HG02759 (cell line): ENCODE results near the gene COL10A1.
"Not testable (repeated sequence)": the region's sequence is repeated elsewhere in the genome, so short reads cannot be mapped to it uniquely, and the experiment has no call there.

ENCODE experiments used
- ATAC-seq: cut with Tn5 transposase; IDR thresholded peaks from one replicate; pipeline ENCODE4 v1.9.1; 2021; ENCODE audit warnings: mild to moderate bottlenecking, moderate library complexity; ENCODE audit not compliant: unreplicated experiment

The COL10A1 gene

DNA sequence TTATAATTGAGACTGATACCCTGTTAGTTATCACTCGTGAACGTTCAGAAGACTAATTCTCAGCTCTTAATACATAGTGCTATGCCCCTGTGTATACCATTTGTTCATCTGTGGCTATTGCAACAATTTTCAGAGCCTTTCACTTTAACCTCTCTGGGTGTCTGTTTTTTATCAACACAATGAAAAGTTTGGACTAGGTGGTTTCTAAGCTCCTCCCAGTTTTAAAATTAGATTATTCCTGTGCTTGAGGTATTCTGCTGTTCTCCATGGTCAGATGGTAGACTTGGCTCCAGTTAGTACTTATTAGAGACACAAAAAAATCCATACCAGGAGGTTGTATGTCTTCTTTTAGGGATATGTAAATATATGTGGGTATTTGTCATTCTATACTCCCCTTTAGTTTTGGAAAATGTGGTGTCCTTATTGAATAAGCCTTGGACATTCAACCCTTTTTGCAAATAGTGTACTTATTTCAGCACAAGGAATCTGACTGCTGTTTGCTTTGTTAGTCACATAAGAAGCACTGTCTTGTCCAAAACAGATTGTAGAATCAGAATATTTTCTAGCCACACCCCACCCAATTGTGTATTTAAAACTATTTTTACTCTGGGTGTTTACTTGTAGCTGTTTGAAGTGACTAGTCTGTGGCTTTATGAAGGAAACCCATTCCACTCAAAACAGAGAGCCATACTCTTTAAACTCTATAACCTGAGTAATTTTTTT lies 2.0 kb upstream of the COL10A1 start:
- ATAC-seq: no peak

DNA sequence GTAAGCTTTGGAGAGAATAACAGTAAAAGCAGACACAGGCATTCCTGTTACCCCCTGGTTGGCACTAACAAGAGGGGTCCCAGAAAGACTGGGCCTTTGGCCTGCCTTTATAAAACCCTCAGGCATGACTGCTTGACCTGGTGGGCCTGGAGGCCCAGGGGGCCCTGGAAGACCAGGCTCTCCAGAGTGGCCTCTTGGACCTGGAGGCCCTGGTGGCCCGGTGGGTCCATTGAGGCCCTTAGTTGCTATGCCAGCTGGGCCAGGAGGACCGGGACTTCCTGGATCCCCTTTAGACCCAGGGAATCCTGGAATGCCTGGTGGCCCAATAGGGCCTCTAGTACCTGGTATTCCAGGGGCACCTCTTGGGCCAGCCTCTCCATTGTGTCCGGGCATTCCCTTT lies 5.5 kb downstream of the COL10A1 start:
- no peak for ATAC-seq

DNA sequence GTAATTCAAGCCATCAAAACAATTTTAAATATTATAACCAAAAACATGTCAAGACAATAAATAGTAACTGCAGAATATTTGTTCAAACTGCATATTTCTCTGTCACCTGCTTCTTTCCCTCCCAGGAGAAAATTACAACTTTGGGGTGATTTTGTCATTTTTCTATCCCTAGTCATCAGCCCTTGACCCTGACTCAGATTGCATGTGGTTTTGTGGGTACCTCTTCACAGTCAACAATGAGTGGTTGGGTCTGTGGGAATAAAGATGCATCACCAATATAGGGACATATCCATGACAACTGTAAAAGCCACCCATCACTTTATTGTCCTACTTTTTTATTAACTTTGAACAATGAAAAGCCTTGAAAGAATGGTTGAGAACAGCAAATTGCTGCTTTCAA lies 7.3 kb downstream of the COL10A1 start:
- ATAC-seq: no peak

DNA sequence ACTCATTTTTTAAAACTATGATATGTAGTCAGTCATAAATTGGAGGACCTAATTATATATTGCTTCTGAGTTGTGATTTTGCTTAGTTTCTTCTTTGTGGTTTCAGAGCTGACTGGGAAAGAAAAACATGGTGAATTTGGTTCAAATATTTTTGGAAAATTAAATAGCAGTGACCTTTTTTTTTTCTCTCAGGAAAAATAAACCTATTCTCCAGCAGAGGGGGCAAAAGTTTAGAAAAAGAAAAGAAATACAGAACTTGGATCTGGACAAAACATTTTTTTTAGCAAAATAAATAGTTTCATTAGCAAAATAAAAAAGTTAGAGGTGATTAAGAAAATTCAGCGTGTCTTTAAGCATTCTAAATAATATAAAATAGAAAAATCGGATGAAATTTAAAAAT lies 10.2 kb downstream of the COL10A1 start:
- no peak for ATAC-seq

DNA sequence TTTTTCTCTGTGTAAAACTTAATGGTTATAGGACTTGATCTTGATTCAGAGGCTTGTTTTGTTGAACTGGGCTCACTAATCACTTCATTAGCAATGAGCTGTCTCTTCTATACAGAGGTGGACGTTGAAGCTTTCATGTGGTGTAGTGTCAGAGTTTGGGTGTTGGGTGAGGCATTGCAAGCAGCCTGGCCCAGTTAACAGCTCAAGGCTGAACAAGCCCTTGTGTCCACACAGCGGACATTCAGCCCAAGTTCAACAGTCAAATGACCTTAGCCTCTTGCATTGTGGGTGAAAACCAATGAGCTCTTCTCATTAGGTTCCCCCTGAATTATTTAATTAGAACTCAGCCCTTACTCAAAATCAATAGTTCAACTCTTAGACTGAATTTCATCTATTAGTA lies 12.5 kb downstream of the COL10A1 start:
- ATAC-seq: no peak

DNA sequence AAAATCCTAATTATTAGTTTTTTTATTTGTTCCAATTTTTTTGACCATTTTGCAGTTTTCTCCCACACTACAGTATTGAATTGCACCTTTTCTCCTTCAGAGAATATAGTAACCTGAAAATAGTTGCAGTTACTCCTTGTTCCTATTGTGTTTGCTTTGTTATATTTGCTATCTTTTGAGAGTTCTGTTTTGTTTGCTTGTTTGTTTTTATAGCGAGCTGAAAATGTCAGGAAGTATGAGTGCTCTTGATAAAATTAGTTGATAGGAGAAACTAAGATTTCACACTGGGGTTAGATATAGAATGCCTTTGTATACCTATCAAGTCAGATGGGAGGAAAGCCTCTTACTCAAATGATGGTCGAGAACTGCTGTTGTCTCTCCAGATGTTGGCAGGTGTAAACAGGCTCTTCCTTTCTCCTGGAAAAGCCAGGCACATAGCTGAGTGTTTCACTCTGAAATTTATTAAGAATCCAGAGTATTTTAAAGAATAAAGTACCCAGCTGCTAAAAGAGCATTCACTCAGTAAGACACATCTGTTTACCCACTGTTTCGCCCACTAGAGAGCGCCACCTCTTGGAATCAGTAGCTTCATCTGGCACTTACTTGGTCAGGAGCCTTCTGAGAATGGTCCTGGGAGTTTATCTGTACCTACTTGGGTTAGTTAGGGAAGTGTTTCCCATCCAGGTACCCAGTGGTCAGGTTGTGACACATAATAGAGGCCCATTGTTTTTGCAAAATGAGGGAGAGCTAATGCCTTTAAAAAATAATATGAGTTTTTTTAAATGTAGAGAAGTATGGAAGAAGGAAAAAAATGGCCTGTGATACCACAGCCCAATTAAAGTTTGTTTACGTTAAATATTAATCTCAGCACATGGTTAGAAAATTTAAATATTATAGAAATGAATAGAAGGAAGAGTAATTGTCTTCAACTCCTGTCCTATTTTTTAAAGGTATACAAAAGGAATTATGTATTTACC lies 14.1 kb downstream of the COL10A1 start:
- ATAC-seq: peak; percentile 84

DNA sequence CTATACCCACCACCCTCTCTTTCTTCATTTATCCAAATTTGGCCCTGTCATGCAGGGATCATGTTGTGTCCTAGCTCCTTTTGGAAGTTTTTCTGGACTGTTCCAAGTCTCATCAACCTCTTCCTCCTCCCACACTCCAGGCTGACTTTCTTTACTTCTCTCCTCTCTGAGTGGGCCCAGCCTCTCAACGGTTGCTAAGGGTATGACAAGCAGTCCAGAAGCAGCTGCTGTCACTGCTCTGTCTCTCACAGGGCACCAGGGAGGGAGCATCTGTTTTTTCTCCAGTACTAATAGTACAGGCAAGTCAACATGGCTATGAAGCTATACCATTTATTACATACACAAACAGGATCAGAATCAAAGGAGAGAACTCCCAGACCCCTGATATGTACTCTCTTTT lies 17.1 kb downstream of the COL10A1 start:
- ATAC-seq: no peak

DNA sequence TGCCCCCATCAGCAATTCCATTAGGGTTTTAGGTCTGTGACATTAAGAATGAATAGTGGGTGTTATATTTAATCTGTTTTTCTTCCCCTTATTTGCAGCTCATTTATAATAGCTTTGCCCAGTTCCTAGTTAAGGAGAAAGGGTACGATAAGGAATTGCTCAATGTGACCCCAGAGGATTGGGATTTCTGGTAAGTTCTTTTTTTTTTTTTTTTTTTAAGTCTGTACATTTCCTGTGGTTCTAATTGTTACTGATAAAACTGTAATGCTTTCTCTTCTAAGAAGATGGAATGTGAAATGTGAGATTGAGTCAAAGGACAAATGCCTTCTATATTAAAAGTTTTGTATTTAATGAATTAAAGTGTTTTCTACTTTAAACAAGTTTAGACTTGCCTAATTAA lies 19.8 kb downstream of the COL10A1 start:
- ATAC-seq: no peak

DNA sequence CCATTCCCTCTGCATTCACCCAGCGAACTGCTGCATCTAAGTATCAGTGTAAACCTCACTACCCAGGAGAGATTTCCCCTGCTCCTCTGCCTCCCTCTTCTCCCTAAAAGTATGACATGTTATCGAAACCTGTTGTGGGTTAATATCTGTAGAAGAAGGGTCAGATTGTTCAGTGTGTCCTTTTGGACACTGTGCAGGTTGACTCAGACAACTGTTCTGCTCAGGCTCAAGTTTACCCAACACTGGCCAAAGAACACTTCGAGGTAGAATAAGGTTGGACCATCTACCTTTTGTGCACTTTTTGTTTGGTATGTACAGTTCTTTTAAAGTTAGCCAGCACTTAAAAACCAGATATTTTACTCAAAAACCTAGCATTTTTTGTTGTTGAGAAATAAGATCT lies 20.7 kb downstream of the COL10A1 start:
- no peak for ATAC-seq

DNA sequence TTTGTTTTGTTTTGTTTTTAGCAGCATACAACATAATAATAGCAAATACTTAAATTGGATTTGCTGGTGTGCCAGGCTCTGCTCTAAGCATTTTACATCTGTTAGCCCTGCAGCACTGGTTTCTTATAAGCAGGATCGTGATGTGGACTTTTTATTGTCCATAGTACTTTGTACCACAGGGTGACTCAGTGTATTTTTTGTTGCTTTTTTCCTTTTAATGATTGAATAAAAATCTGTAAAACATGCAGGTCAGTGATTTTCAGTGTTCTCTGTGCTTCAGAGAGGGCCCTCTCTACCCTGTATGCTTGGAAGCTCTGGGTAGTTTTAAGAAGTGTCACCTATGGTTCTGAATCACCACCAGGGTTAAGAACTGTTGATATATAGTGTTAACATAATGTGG lies 21.3 kb downstream of the COL10A1 start:
- ATAC-seq: no peak

DNA sequence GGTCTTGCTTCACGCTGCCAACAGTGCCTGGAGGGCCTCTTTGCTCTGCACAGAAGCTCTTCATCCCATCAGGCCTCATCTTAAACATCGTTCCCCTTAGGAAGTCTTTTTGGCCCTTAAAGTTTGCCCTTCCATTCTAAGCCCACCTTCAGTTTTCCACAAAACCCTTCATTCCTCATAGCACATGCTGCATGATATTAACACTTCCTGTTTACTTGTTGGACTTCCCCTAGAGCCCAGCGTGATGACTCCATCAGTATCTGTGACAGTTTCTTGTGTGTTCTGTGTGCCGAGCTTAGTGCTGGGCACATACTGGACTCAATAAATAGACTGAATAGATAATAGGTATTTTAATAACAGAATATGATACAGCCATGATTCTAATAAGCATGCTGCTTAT lies 23.1 kb downstream of the COL10A1 start:
- ATAC-seq: no peak

DNA sequence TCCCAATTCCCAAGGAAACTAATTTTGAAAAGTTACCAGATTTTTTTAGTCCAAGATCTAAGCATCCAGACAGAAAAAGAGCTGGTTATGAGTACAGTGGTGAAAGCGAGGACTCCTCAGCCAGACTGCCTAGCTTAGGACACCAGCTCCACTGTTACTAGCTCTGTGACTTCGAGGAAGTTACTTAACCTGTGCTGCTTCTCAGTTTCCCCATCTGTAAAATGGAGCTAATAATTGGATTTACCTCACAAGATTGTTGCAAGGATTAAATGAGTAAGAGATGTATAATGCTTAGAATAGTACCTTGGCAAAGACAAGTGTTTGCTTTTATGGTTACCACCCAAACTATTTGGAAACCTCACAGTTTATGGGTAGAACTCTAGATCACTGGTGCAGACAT lies 24.1 kb downstream of the COL10A1 start:
- ATAC-seq: no peak

DNA sequence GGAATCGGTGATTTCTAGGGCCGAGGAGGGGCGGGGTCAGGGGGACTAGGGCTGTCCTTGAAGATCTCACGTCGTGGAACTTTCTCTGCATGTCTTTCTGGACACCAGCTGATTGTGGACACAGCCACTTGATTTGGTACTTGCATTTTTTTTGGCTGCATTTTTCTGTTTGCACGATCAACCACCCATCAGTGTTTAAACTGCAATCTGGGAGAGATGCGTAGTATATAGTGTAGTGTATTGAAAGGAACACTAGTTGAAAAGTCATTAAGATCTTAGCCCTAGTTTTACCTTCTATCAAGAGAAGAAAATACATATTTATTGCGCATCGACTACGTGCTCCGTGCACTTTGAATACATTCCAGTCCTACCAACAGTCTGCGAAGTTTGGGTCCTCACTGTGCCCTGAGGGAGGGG lies 24.6 kb downstream of the COL10A1 start:
- no peak for ATAC-seq

DNA sequence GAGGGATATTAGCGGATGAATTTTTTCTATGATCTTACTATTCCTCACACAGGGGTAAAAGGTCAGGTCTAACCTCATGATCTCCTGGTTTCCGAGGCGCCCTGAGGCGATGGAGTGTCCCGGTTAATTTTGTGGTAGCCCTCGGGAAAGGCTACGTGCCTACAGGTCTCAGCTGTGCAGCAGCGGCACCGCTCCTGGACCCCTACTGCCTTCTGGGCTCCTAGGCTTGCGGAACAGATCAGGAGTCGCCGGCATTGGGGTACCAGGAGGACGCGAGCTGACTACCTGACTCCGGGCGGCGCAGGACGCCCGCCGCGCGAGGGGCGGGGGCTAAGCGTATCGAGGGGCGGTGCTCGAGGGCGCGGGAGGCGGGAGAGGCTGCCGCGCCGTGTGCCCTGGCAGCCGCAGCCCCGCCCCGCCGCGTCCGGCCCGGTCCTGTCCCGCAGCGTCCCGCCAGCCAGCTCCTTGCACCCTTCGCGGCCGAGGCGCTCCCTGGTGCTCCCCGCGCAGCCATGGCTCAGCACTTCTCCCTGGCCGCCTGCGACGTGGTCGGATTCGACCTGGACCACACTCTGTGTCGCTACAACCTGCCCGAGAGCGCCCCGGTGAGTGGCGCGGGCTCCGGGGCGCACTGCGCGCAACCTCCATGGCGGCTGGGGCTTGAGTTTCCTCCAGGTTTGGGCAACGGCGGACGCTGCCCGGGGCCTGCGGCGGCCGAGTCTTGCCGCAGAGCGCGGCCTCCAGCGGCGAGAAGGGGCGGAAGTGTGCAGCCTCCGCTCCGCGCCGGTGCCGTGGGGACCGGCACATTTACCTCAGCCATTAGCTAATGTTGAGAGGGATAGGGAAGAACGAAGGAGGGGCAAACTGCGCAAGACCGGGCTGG lies 25.3 kb downstream of the COL10A1 start, which contains the start of gene NT5DC1:
TSS of gene NT5DC1 (plus strand) at position 435 of the 883 bp plus-strand sequence. CDS start at position 513, 78 bp downstream.
- ATAC-seq: peak; percentile 89

DNA sequence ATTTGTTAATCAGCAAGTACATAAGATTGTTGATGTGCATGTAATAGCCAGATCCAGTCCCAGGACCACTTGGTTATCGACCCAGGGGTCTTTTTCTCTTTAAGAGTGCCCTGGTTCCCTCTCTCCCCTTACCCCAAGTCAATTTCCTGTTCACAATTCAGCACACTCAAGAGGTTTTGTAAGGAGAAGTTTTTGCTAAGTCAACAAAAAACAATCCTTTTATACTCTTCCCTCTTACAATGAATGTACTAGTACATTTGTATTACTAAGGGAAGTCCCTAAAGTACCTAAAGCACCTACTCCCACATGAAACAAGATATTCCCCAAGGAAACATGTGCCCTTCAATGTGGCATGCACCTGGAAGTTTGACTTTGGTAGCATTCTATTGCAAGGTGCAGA lies 26.9 kb downstream of the COL10A1 start:
- no peak for ATAC-seq

DNA sequence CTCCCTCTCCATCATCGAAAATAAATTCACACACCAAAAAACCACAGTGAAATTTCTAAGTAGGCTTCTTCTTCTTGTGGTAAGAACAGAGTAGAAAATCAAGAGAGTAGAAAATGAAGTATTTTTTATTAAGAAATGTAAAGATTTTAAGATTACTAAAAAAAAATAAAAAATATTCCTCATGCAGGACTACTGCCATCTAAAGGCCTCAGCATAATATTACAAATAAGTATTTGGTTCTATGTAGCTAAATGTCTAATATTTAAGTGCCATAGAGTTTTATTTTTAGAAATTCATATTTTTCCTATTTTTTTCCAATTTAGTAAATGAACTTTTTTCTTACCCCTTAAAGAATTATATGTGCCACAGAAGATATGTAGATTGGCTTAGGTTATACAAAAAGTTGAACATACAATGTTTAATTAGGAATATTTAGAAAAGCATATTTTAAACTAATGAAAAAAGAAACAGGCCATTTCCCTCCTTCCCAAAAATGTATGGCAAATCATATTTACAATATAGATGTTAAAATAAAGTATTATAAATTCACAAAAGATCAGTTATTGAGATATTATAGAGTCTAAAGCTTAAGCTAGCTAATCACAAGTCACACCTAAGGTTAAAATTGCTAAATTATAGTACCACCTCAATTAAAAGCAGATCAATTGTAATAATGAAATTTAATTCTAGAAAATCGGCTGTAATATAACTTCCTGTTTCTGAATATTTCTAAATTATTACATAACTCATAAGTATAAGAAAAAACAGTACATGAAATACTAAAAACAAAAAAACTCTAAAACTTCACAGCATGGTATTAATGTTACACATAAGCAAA lies 28.7 kb downstream of the COL10A1 start:
- no peak for ATAC-seq

DNA sequence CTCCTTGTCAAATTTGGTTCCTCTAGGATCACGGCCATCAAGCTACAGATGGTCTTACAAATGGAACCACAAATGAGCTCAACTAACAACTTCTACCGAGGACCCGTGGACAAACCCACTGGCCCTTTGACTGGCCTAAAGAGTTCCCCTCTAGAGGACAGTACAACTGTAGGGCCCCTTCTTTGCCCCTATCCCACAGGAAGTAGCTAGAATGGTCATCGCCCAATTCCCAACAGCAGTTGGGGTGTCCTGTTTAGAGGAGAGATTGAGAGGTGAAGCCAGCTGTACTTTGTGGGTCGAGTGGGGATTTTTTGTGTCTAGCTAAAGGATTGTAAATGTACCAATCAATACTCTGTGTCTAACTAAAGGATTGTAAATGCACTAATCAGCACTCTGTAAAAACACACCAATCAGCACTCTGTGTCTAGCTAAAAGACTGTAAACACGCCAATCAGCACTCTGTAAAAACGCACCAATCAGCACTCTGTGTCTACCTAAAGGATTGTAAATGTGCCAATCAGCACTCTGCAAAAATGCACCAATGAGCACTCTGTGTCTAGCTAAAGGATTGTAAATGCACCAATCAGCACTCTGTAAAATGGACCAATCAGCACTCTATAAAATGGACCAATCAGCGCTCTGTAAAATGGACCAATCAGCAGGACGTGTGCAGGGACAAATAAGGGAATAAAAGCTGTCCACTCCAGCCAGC lies 29.7 kb downstream of the COL10A1 start:
- not testable (repeated sequence) for ATAC-seq

DNA sequence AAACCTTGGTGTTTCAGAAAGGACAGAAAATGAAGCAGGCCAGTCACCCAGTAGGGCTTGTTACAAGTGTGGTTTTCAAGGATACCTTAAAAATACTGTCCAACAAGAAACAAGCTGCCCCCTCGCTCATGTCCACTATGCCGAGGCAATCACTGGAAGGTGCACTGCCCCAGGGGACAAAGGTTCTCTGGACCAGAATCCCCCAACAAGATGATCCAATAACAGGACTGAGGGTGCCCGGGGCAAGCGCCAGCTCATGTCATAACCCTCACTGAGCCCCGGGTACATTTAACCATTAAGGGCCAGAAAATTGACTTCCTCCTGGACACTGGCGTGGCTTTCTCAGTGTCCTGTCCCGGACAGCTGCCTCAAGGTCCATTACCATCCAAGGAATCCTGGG lies 31.9 kb downstream of the COL10A1 start:
- no peak for ATAC-seq

DNA sequence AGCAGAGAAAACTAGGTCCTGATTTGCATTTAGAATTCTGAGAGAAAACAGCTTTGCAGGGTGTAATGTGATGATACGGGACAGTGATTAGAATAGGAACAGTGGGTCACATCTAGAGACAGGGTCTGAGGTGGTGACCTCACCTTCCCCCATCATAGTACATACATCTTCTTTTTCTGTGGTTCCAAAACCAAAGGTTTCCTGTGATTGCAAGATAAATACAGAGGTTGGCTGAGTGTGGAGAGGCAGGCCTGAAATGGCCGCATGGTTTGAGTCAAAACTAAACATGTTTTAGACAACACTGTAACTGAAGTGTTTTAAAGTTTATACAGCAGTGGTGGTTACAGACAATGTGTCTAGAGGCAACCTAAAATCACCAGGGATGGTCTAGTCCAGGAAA lies 35.7 kb downstream of the COL10A1 start:
- ATAC-seq: peak; percentile 58
